OCI-LY1 (cell line): ENCODE data around the gene WASHC2A.
"Not testable (repeated sequence)": the region's sequence is repeated elsewhere in the genome, so short reads cannot be mapped to it uniquely, and the experiment has no call there.

Experiments used
- EZH2 ChIP-seq: fragments of 200-600 bp; sonication (generic), shearing (Covaris generic); IDR thresholded peaks from 2 replicates; pipeline ENCODE4 v1.8.0; 2017; ENCODE audit warnings: borderline replicate concordance, mixed run types, mild to moderate bottlenecking, antibody characterized with exemption, low read length, moderate library complexity, mixed read lengths
- TF ChIP-seq, protein P1 (sequence below): fragments of 200-600 bp; sonication (generic), shearing (Covaris generic); IDR thresholded peaks from 2 replicates; pipeline ENCODE4 v1.5.1; 2017; ENCODE audit warnings: mild to moderate bottlenecking, antibody characterized with exemption, low read length, moderate library complexity, mixed read lengths

DNA sequence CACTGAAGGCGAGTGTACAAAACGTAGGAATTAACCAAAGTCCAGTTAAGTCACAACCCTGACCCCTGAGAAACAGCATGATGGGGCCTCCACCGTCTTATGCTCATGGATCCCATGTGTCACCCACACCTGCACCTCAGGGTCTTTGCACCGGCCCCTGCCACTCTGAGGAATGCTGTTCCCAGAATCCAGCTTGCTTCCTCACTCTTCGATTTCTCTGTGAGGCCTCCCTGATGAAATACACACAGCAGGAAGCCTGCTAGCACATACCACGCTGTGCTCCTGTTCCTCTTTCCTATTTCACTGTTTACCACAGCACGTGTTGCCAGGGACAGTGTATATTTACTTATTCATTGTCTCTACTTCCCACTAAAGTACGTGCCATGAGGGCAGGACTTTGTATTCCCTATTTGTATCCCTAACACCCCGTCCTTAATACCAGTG lies 33.4 kb downstream of the WASHC2A start:
- TF ChIP-seq, protein P1, sequence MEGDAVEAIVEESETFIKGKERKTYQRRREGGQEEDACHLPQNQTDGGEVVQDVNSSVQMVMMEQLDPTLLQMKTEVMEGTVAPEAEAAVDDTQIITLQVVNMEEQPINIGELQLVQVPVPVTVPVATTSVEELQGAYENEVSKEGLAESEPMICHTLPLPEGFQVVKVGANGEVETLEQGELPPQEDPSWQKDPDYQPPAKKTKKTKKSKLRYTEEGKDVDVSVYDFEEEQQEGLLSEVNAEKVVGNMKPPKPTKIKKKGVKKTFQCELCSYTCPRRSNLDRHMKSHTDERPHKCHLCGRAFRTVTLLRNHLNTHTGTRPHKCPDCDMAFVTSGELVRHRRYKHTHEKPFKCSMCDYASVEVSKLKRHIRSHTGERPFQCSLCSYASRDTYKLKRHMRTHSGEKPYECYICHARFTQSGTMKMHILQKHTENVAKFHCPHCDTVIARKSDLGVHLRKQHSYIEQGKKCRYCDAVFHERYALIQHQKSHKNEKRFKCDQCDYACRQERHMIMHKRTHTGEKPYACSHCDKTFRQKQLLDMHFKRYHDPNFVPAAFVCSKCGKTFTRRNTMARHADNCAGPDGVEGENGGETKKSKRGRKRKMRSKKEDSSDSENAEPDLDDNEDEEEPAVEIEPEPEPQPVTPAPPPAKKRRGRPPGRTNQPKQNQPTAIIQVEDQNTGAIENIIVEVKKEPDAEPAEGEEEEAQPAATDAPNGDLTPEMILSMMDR = not testable (repeated sequence)
- not testable (repeated sequence) for TF ChIP-seq EZH2
